ENCODE measurements around the gene MORN5. TPM values are rescaled to one million over a fixed set of nuclear protein-coding genes. Genes with fewer than 3 reads are reported as not detected.

MORN5 gene
- polyA plus RNA-seq, 1 donor from 2014 or later: not detected

GRCh38 chr9:122183501-122183900 lies 23.8 kb downstream of the MORN5 start:
- Mint-ChIP-seq H3K27me3 (peaks cover 17% of the 10 kb centered on the region), H3K9me3 (no peaks in the 10 kb centered on the region), H3K4me3 (no peak overlapping the region), H3K4me1 (no peaks in the 10 kb centered on the region), H3K27ac (no peak overlapping the region), H3K36me3 (peaks cover 1% of the 10 kb centered on the region)

DNA sequence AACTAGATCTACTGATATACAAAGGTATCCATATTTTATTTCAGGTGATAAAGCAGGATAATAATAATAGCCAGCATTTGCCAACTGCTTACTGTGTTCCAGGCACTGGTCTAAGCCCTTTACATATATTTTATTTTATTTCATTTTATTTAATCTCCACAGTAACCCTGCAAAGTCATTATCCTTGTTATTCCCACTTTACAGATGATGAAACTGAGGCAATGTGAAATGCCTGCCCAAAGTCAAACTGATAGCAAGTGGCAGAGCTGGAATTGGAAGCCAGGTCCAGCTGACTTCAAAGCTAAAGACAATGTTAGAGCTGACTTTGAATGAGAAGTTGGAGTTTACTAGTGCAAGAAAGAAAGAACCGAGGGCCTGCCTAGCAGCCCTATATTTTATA lies 24.8 kb downstream of the MORN5 start:
- no peaks in the 10 kb centered on the region for H3K9me3 Mint-ChIP-seq
- peaks cover 1% of the 10 kb centered on the region for H3K36me3 Mint-ChIP-seq
- H3K27me3 Mint-ChIP-seq: peaks cover 11% of the 10 kb centered on the region
- no peak overlapping the region for H3K4me3 Mint-ChIP-seq
- no peaks in the 10 kb centered on the region for H3K4me1 Mint-ChIP-seq
- H3K27ac Mint-ChIP-seq: no peak overlapping the region

- Mint-ChIP-seq H3K27me3 (peaks cover 6% of the 10 kb centered on the region), H3K4me3 (no peak overlapping the region), H3K9me3 (no peaks in the 10 kb centered on the region), H3K36me3 (peaks cover 1% of the 10 kb centered on the region), H3K27ac (no peak overlapping the region), H3K4me1 (no peaks in the 10 kb centered on the region)
These were observed 26.6 kb downstream of the MORN5 start for GRCh38 chr9:122186301-122186700.

GRCh38 chr9:122186777-122187470 lies 27.2 kb downstream of the MORN5 start:
- Mint-ChIP-seq H3K27me3 (peaks cover 6% of the 10 kb centered on the region), H3K4me3 (no peak overlapping the region), H3K27ac (no peak overlapping the region), H3K36me3 (peaks cover 1% of the 10 kb centered on the region), H3K4me1 (no peaks in the 10 kb centered on the region), H3K9me3 (no peaks in the 10 kb centered on the region)

DNA sequence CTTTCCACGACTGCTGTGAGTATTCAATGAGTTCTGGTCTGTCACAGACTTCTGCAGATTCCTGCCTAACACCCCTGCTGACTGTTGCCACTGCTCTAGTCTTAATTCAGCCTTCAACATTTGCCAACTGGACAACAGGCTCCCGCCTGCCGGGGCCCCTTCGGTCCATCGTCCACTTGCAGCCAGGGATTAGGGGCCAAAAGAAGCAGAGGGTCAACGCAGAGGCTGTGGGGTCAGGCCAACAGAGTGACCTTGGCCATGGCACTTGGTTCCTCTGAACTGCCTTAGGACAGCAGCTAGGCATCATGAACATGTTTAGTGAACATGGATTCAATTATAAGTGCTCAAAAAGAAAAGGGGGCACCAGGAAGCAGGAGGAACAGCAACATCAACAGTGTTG lies 28.7 kb downstream of the MORN5 start:
- Mint-ChIP-seq H3K27ac (no peak overlapping the region), H3K4me1 (no peaks in the 10 kb centered on the region), H3K36me3 (peaks cover 1% of the 10 kb centered on the region), H3K9me3 (no peaks in the 10 kb centered on the region), H3K27me3 (peaks cover 5% of the 10 kb centered on the region), H3K4me3 (no peak overlapping the region)

GRCh38 chr9:122190597-122191381 lies 31.1 kb downstream of the MORN5 start:
- peaks cover 1% of the 10 kb centered on the region for H3K36me3 Mint-ChIP-seq
- peaks cover 5% of the 10 kb centered on the region for H3K27me3 Mint-ChIP-seq
- H3K27ac Mint-ChIP-seq: no peak overlapping the region
- no peaks in the 10 kb centered on the region for H3K9me3 Mint-ChIP-seq
- H3K4me3 Mint-ChIP-seq: no peak overlapping the region
- H3K4me1 Mint-ChIP-seq: peaks cover 0 to 4% (median 0%) of the 10 kb centered on the region in 3 donors

DNA sequence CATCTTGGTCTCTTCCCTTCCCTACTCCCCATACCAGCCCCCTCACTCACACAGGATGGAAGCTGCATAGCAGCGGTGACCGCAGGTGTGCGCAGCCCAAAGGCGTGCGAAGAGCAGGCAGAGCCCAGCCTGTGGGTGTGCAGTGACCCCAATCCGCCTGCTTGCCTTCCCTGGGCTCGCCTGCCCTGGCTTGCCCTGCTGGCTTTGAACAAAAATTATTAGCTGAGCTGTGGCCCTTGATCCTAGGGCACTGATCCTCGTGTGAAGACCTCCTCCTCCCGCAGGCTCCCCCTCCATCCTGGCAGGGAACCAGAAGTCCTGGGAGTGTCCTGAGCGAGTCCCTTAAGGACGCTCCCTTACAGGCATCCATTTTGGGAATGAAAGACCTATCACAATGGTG lies 31.9 kb downstream of the MORN5 start:
- H3K4me1 Mint-ChIP-seq: peaks cover 0 to 4% (median 0%) of the 10 kb centered on the region in 3 donors
- H3K9me3 Mint-ChIP-seq: no peaks in the 10 kb centered on the region
- H3K27me3 Mint-ChIP-seq: peaks cover 5% of the 10 kb centered on the region
- H3K4me3 Mint-ChIP-seq: no peak overlapping the region
- no peak overlapping the region for H3K27ac Mint-ChIP-seq
- H3K36me3 Mint-ChIP-seq: no peaks in the 10 kb centered on the region

GRCh38 chr9:122192261-122192875 lies 32.7 kb downstream of the MORN5 start:
- H3K4me1 Mint-ChIP-seq: peaks cover 0 to 4% (median 0%) of the 10 kb centered on the region in 3 donors
- H3K4me3 Mint-ChIP-seq: no peak overlapping the region
- H3K27ac Mint-ChIP-seq: no peak overlapping the region
- H3K36me3 Mint-ChIP-seq: no peaks in the 10 kb centered on the region
- H3K9me3 Mint-ChIP-seq: no peaks in the 10 kb centered on the region
- H3K27me3 Mint-ChIP-seq: peaks cover 5% of the 10 kb centered on the region

DNA sequence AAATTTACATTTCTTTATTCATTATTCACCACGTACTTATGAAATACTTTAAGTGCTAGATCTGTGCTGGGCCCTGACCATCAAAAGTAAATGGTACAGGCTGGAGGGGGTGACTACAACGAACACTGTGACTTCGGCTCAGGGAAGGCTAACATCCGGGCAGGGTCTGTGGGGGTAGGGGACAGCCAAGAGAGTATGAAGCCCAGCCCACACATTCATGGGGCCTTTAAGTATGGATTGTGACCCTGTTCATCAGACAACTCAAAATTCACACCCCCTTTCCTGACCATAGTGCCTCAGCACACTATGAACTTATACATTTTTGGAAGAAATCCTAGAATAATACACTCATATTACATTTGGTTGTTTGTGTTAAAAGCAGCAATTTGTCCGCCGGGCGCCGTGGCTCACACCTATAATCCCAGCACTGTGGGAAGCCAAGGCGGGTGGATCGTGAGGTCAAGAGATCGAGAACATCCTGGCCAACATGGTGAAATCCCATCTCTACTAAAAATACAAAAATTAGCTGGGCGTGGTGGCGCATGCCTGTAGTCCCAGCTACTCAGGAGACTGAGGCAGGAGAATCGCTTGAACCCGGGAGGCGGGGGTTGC lies 33.3 kb downstream of the MORN5 start:
- Mint-ChIP-seq H3K4me1 (peaks cover 0 to 4% (median 0%) of the 10 kb centered on the region in 3 donors), H3K27me3 (peaks cover 6% of the 10 kb centered on the region), H3K36me3 (no peaks in the 10 kb centered on the region), H3K4me3 (no peak overlapping the region), H3K27ac (no peak overlapping the region), H3K9me3 (no peaks in the 10 kb centered on the region)

- Mint-ChIP-seq H3K4me3 (no peak overlapping the region), H3K9me3 (no peaks in the 10 kb centered on the region), H3K36me3 (no peaks in the 10 kb centered on the region), H3K27ac (no peak overlapping the region), H3K4me1 (peaks cover 0 to 4% (median 0%) of the 10 kb centered on the region in 3 donors), H3K27me3 (peaks cover 12% of the 10 kb centered on the region)
These were observed 33.9 kb downstream of the MORN5 start for GRCh38 chr9:122193651-122194050.

GRCh38 chr9:122195875-122196274 lies 36.2 kb downstream of the MORN5 start:
- Mint-ChIP-seq H3K9me3 (no peaks in the 10 kb centered on the region), H3K4me1 (peaks cover 0 to 4% (median 0%) of the 10 kb centered on the region in 3 donors), H3K27ac (no peak overlapping the region), H3K27me3 (peaks cover 14% of the 10 kb centered on the region), H3K4me3 (no peak overlapping the region), H3K36me3 (no peaks in the 10 kb centered on the region)

DNA sequence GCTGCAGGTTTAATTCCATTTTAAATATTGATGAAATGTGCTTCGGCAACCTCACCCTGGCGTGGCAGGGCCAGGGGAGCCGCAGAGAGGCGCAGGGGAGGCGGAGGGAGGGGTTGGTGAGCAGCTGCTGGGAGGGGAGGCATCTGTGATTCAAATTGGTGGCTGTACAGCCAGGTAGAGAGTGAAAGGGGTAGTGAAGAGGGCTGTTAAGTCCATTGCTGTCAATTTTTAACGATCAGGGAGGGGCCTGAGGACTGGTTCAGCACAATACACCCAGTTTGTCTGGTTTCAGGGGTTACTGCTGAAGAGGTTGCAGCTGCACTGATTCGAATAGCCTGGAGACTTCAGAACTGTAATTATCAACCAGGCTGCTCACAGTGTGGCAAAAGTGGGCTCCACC lies 37.7 kb downstream of the MORN5 start:
- H3K27me3 Mint-ChIP-seq: peaks cover 14% of the 10 kb centered on the region

DNA sequence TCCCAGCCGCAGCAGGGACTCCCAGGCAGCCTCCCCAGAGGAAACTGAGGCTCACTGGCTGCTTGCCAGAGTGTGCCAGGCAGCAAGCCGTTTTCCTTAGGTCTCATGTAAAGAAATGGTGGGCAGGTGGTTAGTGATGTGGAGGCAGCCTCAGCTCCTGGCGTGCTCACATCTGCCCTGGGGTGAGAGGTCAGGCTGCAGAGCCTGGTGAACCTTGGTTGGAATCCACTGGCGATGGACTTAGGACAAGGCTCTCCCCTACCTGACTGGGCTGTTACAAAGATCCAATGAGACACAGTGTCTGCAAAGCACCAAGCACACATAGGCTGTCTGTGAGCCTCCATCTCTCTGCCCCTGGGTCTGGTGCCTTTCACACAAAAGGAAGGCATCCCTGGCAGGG lies 38.2 kb downstream of the MORN5 start:
- no peak overlapping the region for H3K4me3 Mint-ChIP-seq
- no peaks in the 10 kb centered on the region for H3K36me3 Mint-ChIP-seq
- H3K9me3 Mint-ChIP-seq: no peaks in the 10 kb centered on the region
- no peak overlapping the region for H3K27ac Mint-ChIP-seq
- H3K27me3 Mint-ChIP-seq: peaks cover 11% of the 10 kb centered on the region
- peaks cover 0 to 4% (median 0%) of the 10 kb centered on the region in 3 donors for H3K4me1 Mint-ChIP-seq

More for the DNA sequence above, 37.7 kb downstream of the MORN5 start:
- peaks cover 0 to 4% (median 0%) of the 10 kb centered on the region in 3 donors for H3K4me1 Mint-ChIP-seq
- H3K4me3 Mint-ChIP-seq: no peak overlapping the region
- H3K9me3 Mint-ChIP-seq: no peaks in the 10 kb centered on the region
- H3K27ac Mint-ChIP-seq: no peak overlapping the region
- H3K36me3 Mint-ChIP-seq: no peaks in the 10 kb centered on the region

- Mint-ChIP-seq H3K27ac (no peak overlapping the region), H3K4me1 (no peaks in the 10 kb centered on the region), H3K27me3 (peaks cover 8% of the 10 kb centered on the region), H3K4me3 (no peak overlapping the region), H3K9me3 (no peaks in the 10 kb centered on the region), H3K36me3 (no peaks in the 10 kb centered on the region)
These were observed 41.4 kb downstream of the MORN5 start for GRCh38 chr9:122200960-122201595.

GRCh38 chr9:122201641-122202040 lies 41.9 kb downstream of the MORN5 start:
- no peaks in the 10 kb centered on the region for H3K9me3 Mint-ChIP-seq
- H3K4me3 Mint-ChIP-seq: no peak overlapping the region
- no peaks in the 10 kb centered on the region for H3K4me1 Mint-ChIP-seq
- peaks cover 8% of the 10 kb centered on the region for H3K27me3 Mint-ChIP-seq
- no peak overlapping the region for H3K27ac Mint-ChIP-seq
- H3K36me3 Mint-ChIP-seq: no peaks in the 10 kb centered on the region

All from IgD-negative memory B cell (primary cell).